Measurements from ENCODE around the gene TTC8. TPM values are rescaled to one million over a fixed set of nuclear protein-coding genes. Genes with fewer than 3 reads are reported as not detected.
A peak's percentile ranks its signal among the peaks of the same experiment; 100 is the strongest.

TTC8 gene
- total RNA-seq, 3 donors from 2014 or later: 18.9 to 58.2 (median 44.6) TPM

DNA sequence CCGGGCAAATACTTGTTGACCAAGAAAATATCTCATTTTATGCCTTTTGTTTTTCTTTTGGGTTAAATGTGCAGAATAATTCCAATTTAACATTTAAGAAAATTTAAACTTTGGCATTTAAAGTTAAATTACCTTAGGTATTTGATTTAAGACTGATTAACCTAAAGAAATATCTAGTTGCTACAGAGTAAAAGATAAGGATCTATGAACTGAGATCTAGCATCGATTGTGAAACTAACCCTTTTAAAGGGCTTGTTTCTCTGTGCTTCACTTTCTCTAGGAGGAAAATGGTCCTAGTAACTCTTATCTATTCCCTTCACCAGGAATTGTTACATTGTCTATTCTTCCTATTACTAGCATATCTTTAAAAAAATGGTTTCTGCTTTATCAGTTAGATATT lies 2.6 kb upstream of the TTC8 start:
- no peaks in the 10 kb centered on the region for H3K9me3 ChIP-seq
- intact Hi-C loops (cut with DNase I; ENCODE audit: low total_unique reads): no loop called here
- no peaks in the 10 kb centered on the region for H3K27me3 ChIP-seq
- TF ChIP-seq POLR2AphosphoS5 (IDR thresholded peaks at IDR 0.05) (no peak), POLR2A (IDR thresholded peaks at IDR 0.05) (no peak)
- TF ChIP-seq, protein P1, sequence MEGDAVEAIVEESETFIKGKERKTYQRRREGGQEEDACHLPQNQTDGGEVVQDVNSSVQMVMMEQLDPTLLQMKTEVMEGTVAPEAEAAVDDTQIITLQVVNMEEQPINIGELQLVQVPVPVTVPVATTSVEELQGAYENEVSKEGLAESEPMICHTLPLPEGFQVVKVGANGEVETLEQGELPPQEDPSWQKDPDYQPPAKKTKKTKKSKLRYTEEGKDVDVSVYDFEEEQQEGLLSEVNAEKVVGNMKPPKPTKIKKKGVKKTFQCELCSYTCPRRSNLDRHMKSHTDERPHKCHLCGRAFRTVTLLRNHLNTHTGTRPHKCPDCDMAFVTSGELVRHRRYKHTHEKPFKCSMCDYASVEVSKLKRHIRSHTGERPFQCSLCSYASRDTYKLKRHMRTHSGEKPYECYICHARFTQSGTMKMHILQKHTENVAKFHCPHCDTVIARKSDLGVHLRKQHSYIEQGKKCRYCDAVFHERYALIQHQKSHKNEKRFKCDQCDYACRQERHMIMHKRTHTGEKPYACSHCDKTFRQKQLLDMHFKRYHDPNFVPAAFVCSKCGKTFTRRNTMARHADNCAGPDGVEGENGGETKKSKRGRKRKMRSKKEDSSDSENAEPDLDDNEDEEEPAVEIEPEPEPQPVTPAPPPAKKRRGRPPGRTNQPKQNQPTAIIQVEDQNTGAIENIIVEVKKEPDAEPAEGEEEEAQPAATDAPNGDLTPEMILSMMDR (IDR thresholded peaks at IDR 0.05): no peak
- no peak overlapping the region for H3K4me3 ChIP-seq
- no peaks in the 10 kb centered on the region for H3K36me3 ChIP-seq
- no peak overlapping the region for H3K27ac ChIP-seq
- no peak for DNase-seq (ENCODE audit: low spot score in 2 of 2)
- H3K4me1 ChIP-seq: no peaks in the 10 kb centered on the region

DNA sequence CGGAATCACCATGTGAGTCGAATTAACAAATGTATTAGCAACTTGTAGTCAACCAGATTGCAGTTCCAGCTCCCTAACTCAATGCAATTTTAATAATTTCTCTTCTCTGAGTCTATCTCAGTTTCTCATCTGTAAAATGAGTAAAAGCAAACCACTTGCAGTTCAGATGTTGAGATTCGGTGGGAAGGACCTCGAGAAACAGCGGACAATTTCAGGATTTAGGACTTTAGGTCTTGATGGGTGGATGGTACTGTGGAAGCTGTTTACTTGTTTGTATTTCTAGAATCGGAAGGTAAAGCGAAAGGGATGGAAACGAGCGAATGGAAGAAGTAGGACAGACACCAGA lies 510 bp upstream of the TTC8 start:
- TF ChIP-seq POLR2A (IDR thresholded peaks at IDR 0.05) (no peak), POLR2AphosphoS5 (IDR thresholded peaks at IDR 0.05) (no peak)
- TF ChIP-seq, protein P1 (IDR thresholded peaks at IDR 0.05): no peak
- peak overlapping the region; percentile 87 to 89 for H3K27ac ChIP-seq

DNA sequence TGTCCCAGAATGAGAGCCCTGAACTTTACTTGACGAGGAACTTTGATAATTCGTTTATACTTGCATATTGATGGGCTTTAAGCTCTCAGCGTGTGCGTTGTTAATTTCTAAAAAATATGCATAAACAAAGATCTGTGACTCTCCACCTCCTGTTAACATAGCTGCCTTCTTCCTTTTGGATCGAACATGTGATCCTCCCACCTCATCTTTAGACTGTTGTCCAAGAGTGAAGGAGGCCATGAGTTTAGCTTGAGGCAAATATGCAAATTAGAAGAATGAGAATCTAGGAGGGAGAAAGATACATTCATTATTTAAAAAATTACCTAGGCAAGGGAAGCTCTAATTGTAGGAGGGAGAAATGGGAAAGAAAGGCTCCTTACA lies 617 bp downstream of the TTC8 start:
- H3K36me3 ChIP-seq: no peaks in the 10 kb centered on the region
- H3K9me3 ChIP-seq: no peaks in the 10 kb centered on the region
- peak overlapping the region; percentile 63 to 95 (median 65) for H3K4me3 ChIP-seq
- no peak for DNase-seq (ENCODE audit: low spot score in 2 of 2)
- no peaks in the 10 kb centered on the region for H3K27me3 ChIP-seq
- TF ChIP-seq POLR2AphosphoS5 (IDR thresholded peaks at IDR 0.05): no peak
- TF ChIP-seq POLR2A (IDR thresholded peaks at IDR 0.05): no peak
- TF ChIP-seq, protein P1 (IDR thresholded peaks at IDR 0.05): no peak
- intact Hi-C loops (cut with DNase I; ENCODE audit: low total_unique reads): no loop called here
- H3K4me1 ChIP-seq: no peaks in the 10 kb centered on the region
- H3K27ac ChIP-seq: peak overlapping the region; percentile 87 to 89

More for the DNA sequence above, 510 bp upstream of the TTC8 start:
- Histone ChIP-seq H3K4me3 (peak overlapping the region; percentile 63 to 95 (median 65)), H3K4me1 (no peaks in the 10 kb centered on the region), H3K27me3 (no peaks in the 10 kb centered on the region), H3K36me3 (no peaks in the 10 kb centered on the region), H3K9me3 (no peaks in the 10 kb centered on the region)
- DNase-seq (ENCODE audit: low spot score in 2 of 2): no peak
- intact Hi-C loops (cut with DNase I; ENCODE audit: low total_unique reads): no loop called here

DNA sequence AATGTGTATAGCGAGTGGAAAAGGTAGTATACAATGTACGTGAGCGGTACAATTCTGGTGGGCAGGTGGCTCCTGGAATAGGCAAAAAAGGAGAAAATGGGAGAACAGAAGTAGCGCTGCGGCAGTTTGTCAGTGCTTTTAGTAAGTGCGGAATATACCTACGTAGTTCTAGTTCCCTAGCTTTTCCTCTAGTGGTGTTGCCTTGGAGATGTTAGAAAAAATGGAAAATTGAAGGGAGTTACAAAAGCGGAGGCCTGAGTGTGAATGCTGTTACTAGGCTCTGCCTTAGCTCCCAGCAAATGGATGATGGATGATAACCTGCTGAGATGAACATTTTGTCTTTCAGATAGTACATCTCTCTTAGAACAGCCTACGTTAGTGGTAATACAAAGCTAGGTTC lies 1.1 kb downstream of the TTC8 start:
- DNase-seq (ENCODE audit: low spot score in 2 of 2): no peak
- intact Hi-C loops (cut with DNase I; ENCODE audit: low total_unique reads): no loop called here
- Histone ChIP-seq H3K36me3 (no peaks in the 10 kb centered on the region), H3K27me3 (no peaks in the 10 kb centered on the region), H3K4me1 (no peaks in the 10 kb centered on the region), H3K9me3 (no peaks in the 10 kb centered on the region), H3K27ac (peak overlapping the region; percentile 87 to 89), H3K4me3 (peak overlapping the region in 2 of 3 donors; percentile 65 to 95)
- TF ChIP-seq POLR2AphosphoS5 (IDR thresholded peaks at IDR 0.05) (no peak), POLR2A (IDR thresholded peaks at IDR 0.05) (no peak)

DNA sequence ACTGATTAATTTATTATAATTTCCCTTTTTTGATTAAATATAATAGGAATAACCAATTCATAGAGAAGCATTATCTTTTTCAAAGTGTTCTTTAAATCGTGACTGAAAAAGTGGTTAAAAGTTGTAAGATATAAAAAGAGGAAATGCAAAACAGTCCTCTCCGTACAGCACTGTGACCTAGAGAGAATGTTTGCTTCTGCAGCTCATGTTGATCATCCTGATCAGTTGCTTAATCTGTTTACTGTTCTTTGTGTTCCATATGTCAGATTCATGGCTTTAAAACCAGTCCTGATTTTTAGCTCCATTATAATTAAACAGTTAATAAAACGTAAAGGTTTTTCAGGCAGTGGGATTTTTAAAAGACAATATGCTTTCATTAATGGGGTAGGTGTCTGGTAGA lies 4.7 kb downstream of the TTC8 start:
- Histone ChIP-seq H3K27me3 (no peaks in the 10 kb centered on the region), H3K9me3 (no peaks in the 10 kb centered on the region), H3K4me3 (no peak overlapping the region), H3K36me3 (no peaks in the 10 kb centered on the region), H3K27ac (peak overlapping the region; percentile 38 to 43), H3K4me1 (peaks cover 0 to 3% of the 10 kb centered on the region in 2 donors)
- no peak for DNase-seq (ENCODE audit: low spot score in 2 of 2)
- intact Hi-C loops (cut with DNase I; ENCODE audit: low total_unique reads): no loop called here
- TF ChIP-seq POLR2AphosphoS5 (IDR thresholded peaks at IDR 0.05) (no peak), POLR2A (IDR thresholded peaks at IDR 0.05) (no peak)
- TF ChIP-seq, protein P1 (IDR thresholded peaks at IDR 0.05): no peak
